Stomach (tissue), 4 donors: ENCODE results near the gene SNTG2.

Source experiments
- POLR2A ChIP-seq, 4 donors: fragments of 450-650 bp; IDR thresholded peaks; one replicate each; pipeline ENCODE4 v1.6.1; 2016; ENCODE audit warnings: antibody characterized with exemption in 4 of 4, control low read depth in 2 of 4, mild to moderate bottlenecking in 1 of 4, moderate library complexity in 1 of 4
- TF ChIP-seq, protein P1 (sequence below), 7 experiments: fragments of 450-650 bp in 4 of 7; fragments of 200-600 bp in 3 of 7; sonication (generic) in 3 of 7; IDR thresholded peaks; one replicate each; pipeline ENCODE4 v1.5.1; 2016 to 2019; ENCODE audit warnings: antibody characterized with exemption in 7 of 7, control low read depth in 2 of 7, mild to moderate bottlenecking in 1 of 7

DNA sequence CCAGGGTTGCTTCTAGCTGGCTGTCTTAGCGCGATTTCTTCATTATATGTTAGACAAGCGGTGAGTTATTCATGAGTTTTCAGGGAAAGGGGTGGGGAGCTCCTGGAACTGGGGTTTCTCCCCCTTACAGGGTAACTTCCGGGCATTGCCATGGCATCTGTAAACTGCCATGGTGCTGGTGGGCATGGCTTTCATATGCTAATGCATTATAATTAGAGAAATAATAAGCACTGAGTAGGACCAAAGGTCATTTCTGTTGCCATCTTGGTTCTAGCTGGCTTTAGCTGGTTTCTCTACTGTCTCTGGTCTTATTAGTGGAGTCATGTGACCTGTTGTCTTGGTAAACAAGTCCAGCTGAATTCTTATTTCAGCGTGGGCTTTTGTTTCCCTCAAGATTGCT is 5.5 kb upstream of the SNTG2 start:
- TF ChIP-seq, protein P1, sequence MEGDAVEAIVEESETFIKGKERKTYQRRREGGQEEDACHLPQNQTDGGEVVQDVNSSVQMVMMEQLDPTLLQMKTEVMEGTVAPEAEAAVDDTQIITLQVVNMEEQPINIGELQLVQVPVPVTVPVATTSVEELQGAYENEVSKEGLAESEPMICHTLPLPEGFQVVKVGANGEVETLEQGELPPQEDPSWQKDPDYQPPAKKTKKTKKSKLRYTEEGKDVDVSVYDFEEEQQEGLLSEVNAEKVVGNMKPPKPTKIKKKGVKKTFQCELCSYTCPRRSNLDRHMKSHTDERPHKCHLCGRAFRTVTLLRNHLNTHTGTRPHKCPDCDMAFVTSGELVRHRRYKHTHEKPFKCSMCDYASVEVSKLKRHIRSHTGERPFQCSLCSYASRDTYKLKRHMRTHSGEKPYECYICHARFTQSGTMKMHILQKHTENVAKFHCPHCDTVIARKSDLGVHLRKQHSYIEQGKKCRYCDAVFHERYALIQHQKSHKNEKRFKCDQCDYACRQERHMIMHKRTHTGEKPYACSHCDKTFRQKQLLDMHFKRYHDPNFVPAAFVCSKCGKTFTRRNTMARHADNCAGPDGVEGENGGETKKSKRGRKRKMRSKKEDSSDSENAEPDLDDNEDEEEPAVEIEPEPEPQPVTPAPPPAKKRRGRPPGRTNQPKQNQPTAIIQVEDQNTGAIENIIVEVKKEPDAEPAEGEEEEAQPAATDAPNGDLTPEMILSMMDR (IDR thresholded peaks at IDR 0.05) = no peak
- TF ChIP-seq POLR2A (IDR thresholded peaks at IDR 0.05) = no peak
